ENCODE results near the gene CLTB. TPM values are rescaled to one million over a fixed set of nuclear protein-coding genes. Genes with fewer than 3 reads are reported as not detected.
A peak's percentile ranks its signal among the peaks of the same experiment; 100 is the strongest.

Gene CLTB, protein sequence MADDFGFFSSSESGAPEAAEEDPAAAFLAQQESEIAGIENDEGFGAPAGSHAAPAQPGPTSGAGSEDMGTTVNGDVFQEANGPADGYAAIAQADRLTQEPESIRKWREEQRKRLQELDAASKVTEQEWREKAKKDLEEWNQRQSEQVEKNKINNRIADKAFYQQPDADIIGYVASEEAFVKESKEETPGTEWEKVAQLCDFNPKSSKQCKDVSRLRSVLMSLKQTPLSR
- total RNA-seq, result 89.0 and 95.1 TPM in 2 replicates
- long read RNA-seq, partial matches to known transcripts, result 0 of 2 reads
- long read RNA-seq, other reads (novel, unspliced or antisense), result 1 of 2 reads

DNA sequence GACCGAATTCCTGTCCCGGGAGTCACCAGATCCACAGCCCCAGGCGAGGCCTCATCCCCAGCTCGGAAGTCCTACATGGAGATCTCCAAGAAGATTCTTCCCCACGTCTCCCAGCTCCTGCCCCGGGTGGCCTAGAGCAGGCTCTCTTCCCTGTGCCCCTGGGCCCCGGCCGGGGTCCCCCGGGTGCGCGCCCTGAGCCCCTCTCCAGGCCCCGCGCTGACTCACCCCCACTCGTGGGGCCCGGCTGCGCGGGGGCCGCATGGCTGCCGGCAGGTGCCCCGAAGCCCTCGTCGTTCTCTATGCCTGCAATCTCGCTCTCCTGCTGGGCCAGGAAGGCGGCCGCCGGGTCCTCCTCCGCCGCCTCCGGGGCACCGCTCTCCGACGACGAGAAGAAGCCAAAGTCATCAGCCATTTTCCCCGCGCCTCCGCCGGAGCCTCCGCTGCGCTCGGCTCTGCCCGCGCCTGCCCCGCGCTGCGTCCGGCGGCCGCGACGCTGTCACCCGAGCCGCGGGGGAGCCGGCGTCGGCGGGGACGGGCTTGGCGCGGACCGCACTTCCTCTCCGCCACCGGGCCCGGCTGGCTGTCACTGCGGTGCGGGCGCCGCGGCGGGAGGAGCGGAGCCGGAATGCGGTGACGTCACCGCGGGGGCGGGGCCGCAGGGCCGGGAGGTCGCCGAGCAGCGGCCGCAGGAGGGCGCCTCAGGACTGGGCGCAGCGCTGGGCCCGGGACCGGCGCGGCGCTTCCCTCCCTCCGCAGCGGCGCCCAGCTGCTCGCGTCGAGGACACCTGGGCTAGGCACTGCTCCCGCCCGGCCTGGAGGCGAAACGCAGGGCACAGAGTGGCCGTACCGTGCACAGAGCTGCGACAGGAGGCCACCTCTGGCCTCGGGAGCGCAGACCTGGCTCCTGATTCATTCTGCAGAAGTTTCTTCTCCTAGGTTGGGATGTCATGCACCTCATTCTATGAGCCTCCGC is at the start of gene CLTB:
TSS of gene CLTB (minus strand) at position 588 of the 973 bp plus-strand sequence. CDS start at position 412, 176 bp downstream.
- Mint-ChIP-seq H3K4me1 (ENCODE audit: unreplicated experiment) (peaks cover 47% of the 10 kb centered on the region), H3K4me3 (ENCODE audit: unreplicated experiment) (peak within 1 kb of the TSS; percentile 75), H3K27ac (ENCODE audit: unreplicated experiment) (peak within 1 kb of the TSS; percentile 82), H3K36me3 (ENCODE audit: unreplicated experiment) (no peaks in the 10 kb centered on the region), H3K9me3 (ENCODE audit: unreplicated experiment) (no peaks in the 10 kb centered on the region), H3K27me3 (ENCODE audit: unreplicated experiment) (peaks cover 9% of the 10 kb centered on the region)
- TF ChIP-seq, protein P1, sequence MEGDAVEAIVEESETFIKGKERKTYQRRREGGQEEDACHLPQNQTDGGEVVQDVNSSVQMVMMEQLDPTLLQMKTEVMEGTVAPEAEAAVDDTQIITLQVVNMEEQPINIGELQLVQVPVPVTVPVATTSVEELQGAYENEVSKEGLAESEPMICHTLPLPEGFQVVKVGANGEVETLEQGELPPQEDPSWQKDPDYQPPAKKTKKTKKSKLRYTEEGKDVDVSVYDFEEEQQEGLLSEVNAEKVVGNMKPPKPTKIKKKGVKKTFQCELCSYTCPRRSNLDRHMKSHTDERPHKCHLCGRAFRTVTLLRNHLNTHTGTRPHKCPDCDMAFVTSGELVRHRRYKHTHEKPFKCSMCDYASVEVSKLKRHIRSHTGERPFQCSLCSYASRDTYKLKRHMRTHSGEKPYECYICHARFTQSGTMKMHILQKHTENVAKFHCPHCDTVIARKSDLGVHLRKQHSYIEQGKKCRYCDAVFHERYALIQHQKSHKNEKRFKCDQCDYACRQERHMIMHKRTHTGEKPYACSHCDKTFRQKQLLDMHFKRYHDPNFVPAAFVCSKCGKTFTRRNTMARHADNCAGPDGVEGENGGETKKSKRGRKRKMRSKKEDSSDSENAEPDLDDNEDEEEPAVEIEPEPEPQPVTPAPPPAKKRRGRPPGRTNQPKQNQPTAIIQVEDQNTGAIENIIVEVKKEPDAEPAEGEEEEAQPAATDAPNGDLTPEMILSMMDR (IDR thresholded peaks at IDR 0.05), result peak; percentile 87
- DNase-seq (ENCODE audit: extremely low spot score, unreplicated experiment), result peak; percentile 95

DNA sequence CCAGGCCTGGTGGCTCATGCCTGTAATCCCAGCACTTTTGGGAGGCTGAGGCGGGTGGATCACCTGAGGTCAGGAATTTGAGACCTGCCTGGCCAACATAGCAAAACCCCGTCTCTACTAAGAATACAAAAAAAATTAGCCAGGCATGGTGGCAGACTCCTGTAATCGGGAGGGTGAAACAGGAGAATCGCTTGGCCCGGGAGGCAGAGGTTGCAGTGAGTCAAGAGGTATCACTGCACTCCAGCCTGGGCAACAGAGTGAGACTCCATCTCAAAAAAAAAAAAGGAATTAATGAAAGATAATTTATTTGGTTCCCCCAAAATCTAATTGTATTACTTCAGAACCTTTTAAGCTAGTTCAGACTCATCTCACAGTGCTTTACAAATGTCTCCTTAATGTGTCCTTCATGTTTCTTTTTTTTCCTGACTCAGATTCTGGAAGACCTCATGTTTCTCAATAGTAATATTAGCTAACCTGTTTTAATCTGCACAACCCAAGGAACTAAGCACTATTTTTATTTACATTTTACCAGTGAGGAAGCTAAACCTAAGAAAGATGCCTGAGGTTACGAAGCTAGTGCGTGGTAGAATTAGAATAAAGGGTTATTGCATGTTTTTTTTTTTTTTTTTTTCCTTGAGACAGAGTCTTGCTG is 46.9 kb upstream of the CLTB start:
- TF ChIP-seq, protein P1 (IDR thresholded peaks at IDR 0.05), result no peak
- DNase-seq (ENCODE audit: extremely low spot score, unreplicated experiment), result no peak
- H3K4me1 Mint-ChIP-seq (ENCODE audit: unreplicated experiment), result peaks cover 29% of the 10 kb centered on the region
- H3K4me3 Mint-ChIP-seq (ENCODE audit: unreplicated experiment), result no peak overlapping the region
- peaks cover 6% of the 10 kb centered on the region for H3K36me3 Mint-ChIP-seq (ENCODE audit: unreplicated experiment)
- H3K27me3 Mint-ChIP-seq (ENCODE audit: unreplicated experiment), result no peaks in the 10 kb centered on the region
- peak overlapping the region; percentile 57 for H3K27ac Mint-ChIP-seq (ENCODE audit: unreplicated experiment)
- H3K9me3 Mint-ChIP-seq (ENCODE audit: unreplicated experiment), result no peaks in the 10 kb centered on the region

DNA sequence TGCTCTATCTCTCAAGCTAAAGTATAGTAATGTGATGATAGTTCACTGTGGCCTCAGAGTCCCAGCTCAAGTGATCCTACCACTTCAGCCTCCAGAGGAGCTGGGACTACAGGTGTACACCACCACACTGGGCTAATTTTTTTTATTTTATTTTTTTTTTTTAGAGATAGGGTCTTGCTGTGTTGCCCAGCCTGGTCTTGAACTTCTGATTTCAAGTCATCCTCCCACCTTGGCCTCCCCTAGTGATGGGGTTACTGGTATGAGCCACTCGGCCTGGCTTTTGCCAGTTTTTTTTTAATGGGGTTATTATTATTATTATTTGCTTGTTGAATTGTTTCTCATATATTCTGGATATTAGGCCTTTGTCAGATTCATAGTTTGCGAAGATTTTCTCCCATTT is 45.0 kb upstream of the CLTB start:
- TF ChIP-seq, protein P1 (IDR thresholded peaks at IDR 0.05), result no peak
- Mint-ChIP-seq H3K4me3 (ENCODE audit: unreplicated experiment) (no peak overlapping the region), H3K27ac (ENCODE audit: unreplicated experiment) (peak overlapping the region; percentile 14), H3K9me3 (ENCODE audit: unreplicated experiment) (no peaks in the 10 kb centered on the region), H3K36me3 (ENCODE audit: unreplicated experiment) (peaks cover 11% of the 10 kb centered on the region), H3K27me3 (ENCODE audit: unreplicated experiment) (no peaks in the 10 kb centered on the region), H3K4me1 (ENCODE audit: unreplicated experiment) (peaks cover 23% of the 10 kb centered on the region)
- no peak for DNase-seq (ENCODE audit: extremely low spot score, unreplicated experiment)

DNA sequence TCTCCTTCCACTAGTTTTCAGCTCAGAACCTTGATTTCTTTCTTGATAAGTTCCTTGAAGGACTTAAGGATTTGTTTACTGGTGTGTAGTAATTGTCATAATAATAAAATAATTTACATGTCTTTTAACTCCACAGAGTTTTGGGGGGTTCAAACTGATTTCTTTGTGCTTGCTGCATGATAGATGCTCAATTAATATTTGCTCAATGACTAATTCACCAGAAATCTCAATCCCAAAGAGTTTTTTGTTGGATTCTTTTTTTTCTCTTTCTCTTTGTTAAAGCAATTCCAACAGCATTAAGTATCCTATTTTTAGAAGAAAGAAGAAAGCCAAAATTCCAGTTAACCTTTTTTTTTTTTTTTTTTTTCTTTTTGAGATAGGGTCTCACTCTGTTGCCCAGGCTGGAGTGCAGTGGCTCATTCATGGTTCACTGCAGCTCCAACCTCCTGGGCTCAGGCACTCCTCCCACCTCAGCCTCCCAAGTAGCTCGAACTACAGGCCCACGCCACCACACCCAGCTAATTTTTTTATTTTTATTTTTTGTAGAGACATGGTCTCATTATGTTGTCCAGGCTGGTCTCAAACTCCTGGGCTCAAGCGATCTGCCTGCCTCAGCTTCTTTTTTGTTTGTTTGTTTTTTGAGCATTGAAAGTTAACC is 42.7 kb upstream of the CLTB start:
- Mint-ChIP-seq H3K27ac (ENCODE audit: unreplicated experiment) (peak overlapping the region; percentile 14), H3K27me3 (ENCODE audit: unreplicated experiment) (no peaks in the 10 kb centered on the region), H3K4me3 (ENCODE audit: unreplicated experiment) (no peak overlapping the region), H3K4me1 (ENCODE audit: unreplicated experiment) (peaks cover 15% of the 10 kb centered on the region), H3K9me3 (ENCODE audit: unreplicated experiment) (no peaks in the 10 kb centered on the region), H3K36me3 (ENCODE audit: unreplicated experiment) (peaks cover 11% of the 10 kb centered on the region)
- DNase-seq (ENCODE audit: extremely low spot score, unreplicated experiment), result no peak
- TF ChIP-seq, protein P1 (IDR thresholded peaks at IDR 0.05), result no peak

Measured in osteocyte (in vitro differentiated cells).